Activated naive CD4-positive, alpha-beta T cell treated with anti-CD3 and anti-CD28 coated beads, Interleukin-2, amount 50 U/mL, for 24 hours (primary cell): ENCODE measurements around the gene AGER.

Experiments
- H3K27ac Mint-ChIP-seq: one replicate; pipeline ENCODE4 v1.8.0; 2021; ENCODE audit warnings: mild to moderate bottlenecking, mixed read lengths
- H3K27me3 Mint-ChIP-seq: one replicate; pipeline ENCODE4 v1.8.0; 2021; ENCODE audit warnings: mixed read lengths
- H3K36me3 Mint-ChIP-seq: one replicate; pipeline ENCODE4 v1.8.0; 2021; ENCODE audit warnings: mixed read lengths
- H3K4me1 Mint-ChIP-seq: one replicate; pipeline ENCODE4 v1.8.0; 2021; ENCODE audit warnings: mixed read lengths
- H3K4me3 Mint-ChIP-seq: one replicate; pipeline ENCODE4 v1.8.0; 2021; ENCODE audit warnings: mild to moderate bottlenecking, mixed read lengths
- H3K9me3 Mint-ChIP-seq: one replicate; pipeline ENCODE4 v1.8.0; 2021; ENCODE audit warnings: mixed read lengths

Gene AGER

GRCh38 chr6:32168807-32169591 lies 15.1 kb downstream of the AGER start:
- H3K4me3 Mint-ChIP-seq: no peak overlapping the region
- H3K9me3 Mint-ChIP-seq: no peaks in the 10 kb centered on the region
- peaks cover 19% of the 10 kb centered on the region for H3K36me3 Mint-ChIP-seq
- peak overlapping the region; percentile 17 for H3K27ac Mint-ChIP-seq
- no peaks in the 10 kb centered on the region for H3K27me3 Mint-ChIP-seq
- H3K4me1 Mint-ChIP-seq: peaks cover 22% of the 10 kb centered on the region

DNA sequence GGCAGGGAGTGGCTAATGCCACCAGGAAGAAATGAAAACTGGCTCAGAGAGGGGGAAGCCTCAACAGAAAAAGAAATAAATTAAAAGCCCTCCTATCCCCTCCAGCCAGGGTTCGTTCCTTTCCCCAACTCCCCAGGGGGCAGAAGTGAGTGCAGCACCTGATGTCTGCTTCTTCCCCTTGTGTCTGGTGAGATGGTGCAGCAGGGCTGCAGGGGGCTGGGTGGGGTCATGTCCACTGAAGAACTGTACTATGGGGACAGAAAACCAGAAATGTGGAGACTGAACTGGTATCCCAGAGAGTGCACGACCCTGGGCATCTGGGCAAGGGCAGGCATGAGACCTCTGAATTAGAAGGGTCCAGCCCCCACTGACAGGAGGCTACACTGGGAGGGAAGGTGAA lies 15.7 kb downstream of the AGER start:
- Mint-ChIP-seq H3K4me1 (peaks cover 16% of the 10 kb centered on the region), H3K27me3 (no peaks in the 10 kb centered on the region), H3K4me3 (no peak overlapping the region), H3K36me3 (peaks cover 19% of the 10 kb centered on the region), H3K27ac (no peak overlapping the region), H3K9me3 (no peaks in the 10 kb centered on the region)

- no peak overlapping the region for H3K4me3 Mint-ChIP-seq
- peaks cover 21% of the 10 kb centered on the region for H3K36me3 Mint-ChIP-seq
- H3K9me3 Mint-ChIP-seq: no peaks in the 10 kb centered on the region
- peaks cover 11% of the 10 kb centered on the region for H3K4me1 Mint-ChIP-seq
- no peaks in the 10 kb centered on the region for H3K27me3 Mint-ChIP-seq
- peak overlapping the region; percentile 74 for H3K27ac Mint-ChIP-seq
These were observed 16.2 kb downstream of the AGER start for GRCh38 chr6:32167761-32168262.

- H3K27me3 Mint-ChIP-seq: no peaks in the 10 kb centered on the region
- no peak overlapping the region for H3K4me3 Mint-ChIP-seq
- H3K4me1 Mint-ChIP-seq: peaks cover 6% of the 10 kb centered on the region
- peak overlapping the region; percentile 74 for H3K27ac Mint-ChIP-seq
- H3K36me3 Mint-ChIP-seq: peaks cover 21% of the 10 kb centered on the region
- no peaks in the 10 kb centered on the region for H3K9me3 Mint-ChIP-seq
These were observed 16.8 kb downstream of the AGER start for GRCh38 chr6:32167154-32167760.

GRCh38 chr6:32166411-32167061 lies 17.5 kb downstream of the AGER start:
- Mint-ChIP-seq H3K4me1 (peaks cover 6% of the 10 kb centered on the region), H3K36me3 (peaks cover 21% of the 10 kb centered on the region), H3K9me3 (no peaks in the 10 kb centered on the region), H3K27me3 (no peaks in the 10 kb centered on the region), H3K4me3 (no peak overlapping the region), H3K27ac (no peak overlapping the region)

DNA sequence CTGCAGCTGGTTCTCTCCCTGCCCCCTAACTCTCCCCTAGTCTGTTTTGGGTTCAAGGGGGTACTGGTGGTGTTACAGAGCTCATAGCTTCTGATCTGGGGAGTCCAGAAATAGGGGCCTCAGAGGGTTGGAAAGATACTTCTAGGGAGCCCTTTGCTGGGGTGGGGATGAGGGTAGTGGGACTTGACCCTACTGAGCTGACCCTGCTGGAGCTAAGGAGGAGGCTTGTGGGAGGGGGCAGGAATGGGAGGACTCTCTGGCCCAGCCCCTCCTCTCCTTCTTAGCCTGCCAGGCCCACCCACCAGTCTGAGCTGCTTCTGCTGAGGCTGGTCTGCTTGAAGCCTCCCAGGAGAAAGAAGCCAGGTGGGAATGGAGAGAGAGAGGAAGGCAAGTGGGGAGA lies 19.8 kb downstream of the AGER start, which contains the start of gene EGFL8:
EGFL8 (plus strand) TSS at position 301 of the 400 bp plus-strand sequence. CDS start 1,571 bp downstream, outside the sequence.
- Mint-ChIP-seq H3K27ac (no peak within 1 kb of the TSS), H3K4me1 (no peaks in the 10 kb centered on the region), H3K9me3 (no peaks in the 10 kb centered on the region), H3K36me3 (peaks cover 14% of the 10 kb centered on the region), H3K4me3 (no peak within 1 kb of the TSS), H3K27me3 (no peaks in the 10 kb centered on the region)

DNA sequence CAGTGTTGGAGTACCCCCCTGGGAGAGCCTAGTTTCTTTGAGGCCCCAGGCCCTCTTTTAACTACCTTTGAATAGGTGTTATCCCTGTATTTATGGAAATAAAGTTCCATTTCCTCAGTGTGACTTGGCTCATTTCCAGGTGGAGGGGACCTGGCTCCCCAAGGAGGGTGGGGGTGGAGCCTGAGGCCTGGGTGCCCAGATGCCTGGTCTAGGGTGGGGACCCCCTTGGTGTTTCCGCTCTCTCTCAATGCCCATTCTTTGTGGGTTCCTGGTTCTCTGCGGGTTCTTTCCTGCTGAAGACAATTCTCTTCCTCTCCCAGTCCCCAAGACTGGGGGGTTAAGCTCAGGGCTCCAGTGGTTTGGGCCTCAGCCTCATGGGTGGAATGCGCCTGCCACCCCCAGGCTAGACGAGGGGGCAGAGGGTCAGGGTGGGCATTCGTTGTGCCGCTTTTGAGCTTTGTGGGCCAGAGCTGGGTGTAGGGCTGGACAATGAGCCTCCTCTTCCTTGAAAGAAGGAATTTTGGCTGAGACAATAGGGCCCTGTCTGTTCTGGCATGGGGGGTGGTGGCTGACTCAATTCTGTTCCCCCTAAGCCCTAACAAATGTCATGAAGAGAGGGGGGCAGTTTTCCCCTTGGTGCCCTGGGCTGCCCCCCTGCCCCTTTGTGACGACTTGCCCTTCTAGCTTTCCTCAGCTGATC lies 20.3 kb downstream of the AGER start:
- H3K4me1 Mint-ChIP-seq: no peaks in the 10 kb centered on the region
- H3K4me3 Mint-ChIP-seq: no peak overlapping the region
- peaks cover 11% of the 10 kb centered on the region for H3K36me3 Mint-ChIP-seq
- no peaks in the 10 kb centered on the region for H3K27me3 Mint-ChIP-seq
- H3K27ac Mint-ChIP-seq: no peak overlapping the region
- H3K9me3 Mint-ChIP-seq: no peaks in the 10 kb centered on the region

- no peak overlapping the region for H3K27ac Mint-ChIP-seq
- H3K36me3 Mint-ChIP-seq: peaks cover 10% of the 10 kb centered on the region
- H3K27me3 Mint-ChIP-seq: no peaks in the 10 kb centered on the region
- H3K4me1 Mint-ChIP-seq: peaks cover 31% of the 10 kb centered on the region
- no peaks in the 10 kb centered on the region for H3K9me3 Mint-ChIP-seq
- no peak overlapping the region for H3K4me3 Mint-ChIP-seq
These were observed 26.0 kb downstream of the AGER start for GRCh38 chr6:32158052-32158451.

- H3K4me1 Mint-ChIP-seq: peaks cover 42% of the 10 kb centered on the region
- no peaks in the 10 kb centered on the region for H3K27me3 Mint-ChIP-seq
- peaks cover 10% of the 10 kb centered on the region for H3K36me3 Mint-ChIP-seq
- no peaks in the 10 kb centered on the region for H3K9me3 Mint-ChIP-seq
- H3K27ac Mint-ChIP-seq: no peak overlapping the region
- no peak overlapping the region for H3K4me3 Mint-ChIP-seq
These were observed 27.2 kb downstream of the AGER start for GRCh38 chr6:32156891-32157290.

DNA sequence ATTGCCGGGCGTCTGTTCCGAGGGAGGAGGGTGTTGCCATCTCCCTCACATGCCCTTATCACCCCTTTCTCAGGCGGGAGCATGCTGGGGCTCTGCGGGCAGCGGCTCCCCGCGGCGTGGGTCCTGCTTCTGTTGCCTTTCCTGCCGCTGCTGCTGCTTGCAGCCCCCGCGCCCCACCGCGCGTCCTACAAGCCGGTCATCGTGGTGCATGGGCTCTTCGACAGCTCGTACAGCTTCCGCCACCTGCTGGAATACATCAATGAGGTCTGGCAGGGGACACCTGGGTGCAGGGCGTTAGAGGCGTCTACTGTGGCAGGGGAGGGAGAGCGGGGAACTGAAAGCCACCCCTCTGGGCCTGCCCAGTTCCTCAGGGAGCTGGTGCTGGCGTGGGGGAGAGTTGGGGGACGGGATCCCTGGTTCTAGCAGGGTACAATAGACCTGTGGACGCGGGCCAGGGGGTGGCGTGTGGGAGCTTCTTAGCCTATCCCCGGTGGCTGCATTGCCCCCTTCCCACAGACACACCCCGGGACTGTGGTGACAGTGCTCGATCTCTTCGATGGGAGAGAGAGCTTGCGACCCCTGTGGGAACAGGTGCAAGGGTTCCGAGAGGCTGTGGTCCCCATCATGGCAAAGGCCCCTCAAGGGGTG lies 29.4 kb downstream of the AGER start:
- Mint-ChIP-seq H3K4me3 (peak overlapping the region; percentile 99), H3K4me1 (peaks cover 59% of the 10 kb centered on the region), H3K9me3 (no peaks in the 10 kb centered on the region), H3K36me3 (peaks cover 10% of the 10 kb centered on the region), H3K27me3 (peaks cover 1% of the 10 kb centered on the region), H3K27ac (peak overlapping the region; percentile 94)

GRCh38 chr6:32153564-32154513 lies 30.2 kb downstream of the AGER start, which contains the start of gene PPT2:
Gene PPT2, plus strand, starts transcription at chr6:32154141. Its CDS starts 454 bp downstream, at chr6:32154595.
- H3K27me3 Mint-ChIP-seq: peaks cover 4% of the 10 kb centered on the region
- H3K4me3 Mint-ChIP-seq: peak within 1 kb of the TSS; percentile 99
- peaks cover 63% of the 10 kb centered on the region for H3K4me1 Mint-ChIP-seq
- H3K9me3 Mint-ChIP-seq: no peaks in the 10 kb centered on the region
- peaks cover 10% of the 10 kb centered on the region for H3K36me3 Mint-ChIP-seq
- peak within 1 kb of the TSS; percentile 94 for H3K27ac Mint-ChIP-seq

DNA sequence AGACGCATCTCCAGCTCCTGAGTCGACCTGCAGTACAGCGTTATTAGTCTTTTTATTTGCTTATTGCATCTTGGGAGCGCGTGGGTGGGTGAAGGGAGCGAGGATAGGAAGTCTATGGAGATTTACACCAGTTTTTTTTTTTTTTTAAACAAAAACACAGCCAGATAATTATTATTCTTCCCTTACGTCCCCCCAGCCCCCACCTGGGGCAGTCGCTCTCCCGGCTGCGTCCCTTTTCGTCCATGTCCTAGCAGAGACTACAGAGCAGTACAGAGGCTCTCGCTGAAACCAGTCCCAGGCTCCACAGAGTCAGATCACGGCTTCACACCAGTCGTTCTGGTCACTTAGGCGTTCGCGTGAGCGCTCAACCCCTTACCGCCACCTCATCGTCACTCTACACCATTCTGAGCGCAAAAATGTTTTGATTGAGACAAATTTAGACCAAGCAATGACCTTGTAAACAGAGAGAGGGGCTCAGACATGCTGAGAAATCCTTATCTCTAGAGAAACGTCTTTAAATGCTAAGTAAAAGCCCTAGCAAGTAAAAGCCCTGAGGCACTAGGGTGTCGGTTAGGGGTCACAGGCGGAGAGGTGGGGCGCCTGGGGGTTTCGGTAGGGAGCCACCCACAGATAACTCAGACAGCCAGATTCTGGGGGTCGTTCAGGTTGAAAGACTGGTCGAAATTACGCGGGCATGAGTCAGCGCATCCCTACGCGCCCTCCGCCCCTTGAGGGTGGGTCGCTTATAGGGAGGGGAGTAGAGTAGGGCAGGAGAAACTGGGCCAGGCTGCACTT lies 31.1 kb downstream of the AGER start:
- H3K4me1 Mint-ChIP-seq: peaks cover 71% of the 10 kb centered on the region
- H3K36me3 Mint-ChIP-seq: peaks cover 5% of the 10 kb centered on the region
- peak overlapping the region; percentile 82 for H3K27ac Mint-ChIP-seq
- no peaks in the 10 kb centered on the region for H3K9me3 Mint-ChIP-seq
- peak overlapping the region; percentile 99 for H3K4me3 Mint-ChIP-seq
- peaks cover 4% of the 10 kb centered on the region for H3K27me3 Mint-ChIP-seq
